Limb (tissue), 2 donors: Measurements from ENCODE around the gene VDAC2.

Source experiments
- DNase-seq, 2 donors: peaks; one replicate each; pipeline ENCODE4 v3.0.0-alpha.2; 2016; ENCODE audit errors: extremely low spot score in 2 of 2

The VDAC2 gene

DNA sequence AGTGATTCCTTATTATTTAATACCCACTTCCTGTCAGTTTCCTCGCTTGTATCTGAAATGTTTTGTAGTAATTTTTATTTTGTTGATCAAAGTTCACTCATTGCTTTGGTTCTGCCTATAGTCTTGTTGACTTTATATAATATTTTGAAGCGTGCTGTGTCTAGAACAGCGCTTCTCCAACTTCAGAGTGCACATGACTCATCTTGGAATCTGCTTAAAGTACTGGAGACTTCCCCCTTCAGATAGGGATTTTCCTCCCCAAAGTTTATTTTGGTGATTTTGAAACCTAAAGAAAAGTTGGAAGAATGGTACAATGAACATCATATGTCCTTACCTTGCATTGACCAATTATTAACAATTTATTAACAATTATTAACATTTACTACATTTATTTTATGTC is 19.4 kb downstream of the VDAC2 start:
- no peak for DNase-seq

DNA sequence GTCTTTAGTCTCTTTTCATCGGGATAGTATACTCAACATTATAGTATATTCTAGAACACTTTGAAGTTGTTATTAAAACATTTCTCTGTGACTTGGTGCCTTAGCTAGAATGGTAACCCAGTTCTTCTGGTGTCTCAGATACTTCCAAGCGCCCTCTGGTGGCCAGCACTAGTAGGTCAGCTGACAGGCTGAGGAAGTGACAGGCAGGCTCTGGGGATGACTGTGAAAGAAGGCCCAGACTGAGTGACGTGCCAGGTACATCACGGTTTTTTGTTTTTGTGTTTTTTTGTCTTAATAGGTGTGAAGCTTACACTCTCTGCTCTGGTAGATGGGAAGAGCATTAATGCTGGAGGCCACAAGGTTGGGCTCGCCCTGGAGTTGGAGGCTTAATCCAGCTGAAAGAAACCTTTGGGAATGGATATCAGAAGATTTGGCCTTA is 20.0 kb downstream of the VDAC2 start:
- DNase-seq, result peak; percentile 81 to 87

DNA sequence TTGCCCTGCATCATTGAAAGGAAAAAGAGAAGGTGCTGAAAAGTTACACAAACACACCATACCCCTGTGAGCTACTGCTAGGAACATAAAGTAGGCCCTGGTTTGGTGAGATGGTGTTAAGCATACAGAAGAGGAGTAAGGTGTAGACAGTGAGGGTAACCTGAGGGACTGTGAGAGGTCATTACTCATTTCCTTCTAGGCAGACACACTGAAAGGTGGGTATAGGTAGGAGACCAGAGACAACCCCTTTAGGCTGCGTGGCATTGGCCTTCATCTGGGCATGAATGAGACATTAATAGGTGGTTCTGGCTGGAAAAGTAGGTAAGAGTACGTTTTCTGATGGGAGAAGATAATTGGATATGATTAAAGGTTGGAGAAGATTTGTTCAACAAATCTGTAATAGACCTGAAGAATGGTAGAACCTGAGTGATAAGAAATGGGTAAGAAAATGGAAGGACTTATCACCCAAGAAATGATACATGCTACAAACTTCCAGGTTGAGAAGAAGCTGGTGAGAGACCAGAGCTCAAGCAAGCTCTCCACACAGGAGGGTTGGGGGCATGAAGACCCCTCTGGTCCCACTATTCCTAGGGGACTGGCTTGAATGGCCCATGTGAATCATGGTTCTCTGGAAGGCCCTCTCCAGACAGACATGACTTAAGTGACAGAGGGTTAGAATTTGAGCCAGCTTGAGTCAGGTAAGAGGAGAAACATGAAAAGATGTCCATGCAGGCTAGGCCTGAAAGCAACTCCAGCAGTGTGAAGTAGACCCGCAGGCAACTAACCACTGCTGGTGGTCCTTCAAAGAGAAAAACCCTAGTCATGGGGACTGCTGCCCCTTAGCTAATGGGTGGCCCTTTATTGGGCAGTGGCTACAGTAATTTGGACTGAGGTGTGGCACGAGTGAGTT is 21.3 kb downstream of the VDAC2 start:
- DNase-seq, result no peak

DNA sequence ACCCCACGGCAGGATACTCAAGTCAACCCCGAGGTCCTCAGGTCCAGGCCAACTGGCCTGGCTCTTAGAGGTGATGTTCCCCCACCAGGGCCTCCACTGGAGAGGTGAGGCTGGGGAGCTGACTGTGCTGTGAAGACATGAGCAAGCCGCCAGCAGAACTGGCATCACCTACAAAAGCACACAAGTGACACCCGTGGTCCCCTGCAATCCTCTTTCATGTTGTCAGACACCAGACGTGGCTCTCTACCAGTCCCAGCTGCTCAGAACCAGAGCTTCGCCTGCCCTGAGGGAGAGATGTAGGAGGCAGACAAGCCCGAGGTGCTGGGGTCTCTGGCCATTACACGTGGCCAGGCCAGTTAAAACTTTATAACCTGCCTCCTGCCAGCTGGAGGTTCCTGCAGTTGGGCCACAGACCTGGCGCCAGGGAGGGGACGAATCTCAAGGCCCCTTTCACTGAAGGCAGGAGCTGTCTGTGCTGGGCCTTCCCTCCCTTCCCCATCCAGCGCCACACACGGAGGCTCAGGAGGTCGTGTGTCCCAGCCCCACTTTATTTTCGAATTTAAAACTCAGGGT is 22.9 kb downstream of the VDAC2 start:
- DNase-seq, result no peak

DNA sequence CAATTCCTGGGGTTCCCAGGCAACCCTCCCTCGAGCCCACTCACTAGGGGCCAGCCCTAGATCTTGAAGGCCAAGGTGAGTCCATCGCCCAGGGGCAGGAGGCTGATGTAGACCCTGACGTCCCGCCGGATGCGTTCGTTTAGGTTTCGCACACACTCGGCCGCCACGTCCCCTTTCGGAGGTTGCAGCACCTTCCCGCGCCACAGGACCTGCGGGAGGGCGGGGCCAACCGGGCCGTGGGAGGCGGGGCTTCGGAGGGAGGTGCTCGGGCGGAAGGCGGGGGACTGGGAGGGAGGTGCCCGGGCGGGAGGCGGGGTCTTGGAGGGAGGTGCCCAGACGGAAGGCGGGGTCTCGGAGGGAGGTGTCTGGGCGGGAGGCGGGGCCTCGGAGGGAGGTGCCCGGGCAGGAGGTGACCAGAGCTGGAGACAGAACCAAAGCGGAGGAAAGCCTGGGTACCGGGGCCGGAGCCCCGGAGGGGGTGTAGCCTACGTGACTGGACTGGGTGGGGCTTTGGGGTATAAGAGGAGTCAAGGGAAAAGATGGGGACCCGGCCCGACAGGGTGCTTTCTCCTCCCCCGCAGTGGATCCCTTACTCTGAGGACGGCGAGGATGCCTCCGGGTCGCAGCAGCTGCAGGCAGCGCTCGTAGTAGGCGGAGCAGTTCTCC is 23.6 kb downstream of the VDAC2 start:
- peak; percentile 56 to 91 for DNase-seq

DNA sequence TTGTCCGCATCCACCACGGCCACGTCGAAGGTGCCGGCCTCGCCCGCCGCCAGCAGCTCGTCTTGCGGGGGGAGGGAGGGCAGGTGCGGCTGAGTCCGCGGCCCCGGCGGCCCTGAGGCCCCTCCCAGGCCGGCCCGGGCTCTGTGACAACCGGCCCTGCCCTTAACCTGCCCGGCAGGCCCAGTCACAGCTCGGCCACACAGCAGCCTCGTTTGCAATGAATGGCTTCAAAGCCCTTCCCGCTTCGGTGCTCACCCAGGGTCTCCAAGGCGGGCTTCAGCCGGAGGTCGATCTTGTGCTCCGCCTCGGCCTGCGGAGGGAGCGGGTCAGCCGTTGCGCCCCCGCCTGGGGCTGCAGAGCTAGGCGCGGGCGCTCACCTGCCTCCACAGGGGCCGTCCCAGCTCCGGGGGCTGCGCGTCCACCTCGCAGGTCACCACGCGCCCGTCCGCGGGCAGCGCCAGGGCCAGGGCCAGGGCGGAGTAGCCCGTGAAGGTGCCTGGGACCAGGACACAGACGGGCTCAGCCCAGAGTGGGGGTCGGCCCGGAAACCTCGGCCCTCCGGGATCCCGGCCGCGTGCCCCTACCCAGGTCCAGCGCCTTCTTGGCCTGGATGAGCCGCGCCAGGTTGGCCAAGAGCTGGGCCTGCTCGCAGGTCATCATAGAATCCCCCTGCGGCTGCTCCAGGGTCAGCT is 24.2 kb downstream of the VDAC2 start:
- DNase-seq, result no peak

DNA sequence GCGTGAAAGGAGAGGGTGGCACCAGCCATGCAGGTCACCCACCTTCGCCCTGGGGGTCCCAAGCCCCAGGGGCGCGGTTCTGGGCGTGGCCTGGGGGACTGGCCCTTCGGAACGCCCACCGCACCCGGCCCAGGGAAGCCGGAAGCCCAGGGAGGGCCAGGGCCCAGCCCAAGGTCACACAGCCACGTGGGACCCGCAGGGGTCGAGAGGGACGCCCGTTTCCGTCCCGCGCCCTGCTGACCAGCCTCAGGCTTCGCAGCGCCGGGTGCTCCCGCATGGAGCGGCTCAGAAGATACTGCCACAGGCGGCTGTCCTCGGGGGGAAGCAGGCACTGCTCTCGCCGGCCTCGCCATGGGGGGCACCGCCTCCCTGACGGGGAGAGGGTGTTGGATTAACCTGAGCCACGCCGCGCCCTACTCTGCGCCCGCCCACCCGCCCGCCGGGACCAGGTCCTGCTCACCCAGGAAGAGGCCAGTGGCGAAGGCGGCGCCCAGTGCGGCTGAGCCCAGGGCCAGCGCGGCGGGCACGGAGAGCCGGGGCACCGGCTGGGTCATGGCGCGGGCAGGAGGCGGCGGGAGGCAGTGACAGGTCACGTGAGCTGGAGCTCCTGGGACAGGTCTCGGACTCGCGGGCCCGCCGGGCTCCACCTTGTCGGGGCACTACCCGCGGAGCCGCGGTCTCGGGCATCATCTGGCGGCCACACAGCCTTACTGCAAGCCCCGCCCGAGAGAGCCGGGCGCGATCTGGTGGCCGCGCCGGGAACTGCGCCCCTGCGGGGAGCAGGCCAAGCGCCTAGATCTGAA is 25.0 kb downstream of the VDAC2 start, which contains the start of gene COMTD1:
Gene COMTD1, minus strand, starts transcription at position 583 of the 803 bp plus-strand sequence. Its CDS starts 29 bp downstream, at position 554.
- DNase-seq, result peak; percentile 85 to 95

DNA sequence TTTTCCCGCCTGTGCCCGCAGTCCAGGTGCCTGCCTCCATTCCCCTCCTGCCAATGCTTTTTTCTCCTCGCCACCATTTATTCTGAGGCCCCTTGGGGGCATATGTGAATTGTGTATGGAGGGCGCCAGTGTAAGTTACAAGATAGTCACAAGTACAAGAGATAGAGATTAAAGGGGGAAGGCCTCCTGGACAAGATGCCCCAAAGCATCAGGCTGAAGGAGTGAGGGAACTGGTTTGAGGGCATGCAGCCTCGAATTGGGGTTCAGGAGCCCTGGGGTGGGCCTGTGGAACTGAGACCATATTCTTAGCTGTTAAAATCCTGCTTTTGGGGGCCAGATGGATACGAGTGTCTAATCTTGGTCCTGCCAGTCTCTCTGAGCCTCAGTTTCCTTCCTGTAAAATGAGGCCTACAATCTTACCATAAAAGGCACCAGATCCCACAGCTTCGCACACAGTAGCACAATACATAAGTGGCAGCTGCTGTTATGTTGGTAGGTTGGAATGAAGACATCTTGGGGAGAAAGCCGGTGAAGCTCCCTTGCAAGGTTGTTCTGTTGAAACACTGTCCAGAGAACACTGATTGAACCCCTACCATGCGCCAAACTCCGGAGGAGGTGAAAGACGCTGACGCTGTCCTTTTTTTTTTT is 25.7 kb downstream of the VDAC2 start:
- no peak for DNase-seq

DNA sequence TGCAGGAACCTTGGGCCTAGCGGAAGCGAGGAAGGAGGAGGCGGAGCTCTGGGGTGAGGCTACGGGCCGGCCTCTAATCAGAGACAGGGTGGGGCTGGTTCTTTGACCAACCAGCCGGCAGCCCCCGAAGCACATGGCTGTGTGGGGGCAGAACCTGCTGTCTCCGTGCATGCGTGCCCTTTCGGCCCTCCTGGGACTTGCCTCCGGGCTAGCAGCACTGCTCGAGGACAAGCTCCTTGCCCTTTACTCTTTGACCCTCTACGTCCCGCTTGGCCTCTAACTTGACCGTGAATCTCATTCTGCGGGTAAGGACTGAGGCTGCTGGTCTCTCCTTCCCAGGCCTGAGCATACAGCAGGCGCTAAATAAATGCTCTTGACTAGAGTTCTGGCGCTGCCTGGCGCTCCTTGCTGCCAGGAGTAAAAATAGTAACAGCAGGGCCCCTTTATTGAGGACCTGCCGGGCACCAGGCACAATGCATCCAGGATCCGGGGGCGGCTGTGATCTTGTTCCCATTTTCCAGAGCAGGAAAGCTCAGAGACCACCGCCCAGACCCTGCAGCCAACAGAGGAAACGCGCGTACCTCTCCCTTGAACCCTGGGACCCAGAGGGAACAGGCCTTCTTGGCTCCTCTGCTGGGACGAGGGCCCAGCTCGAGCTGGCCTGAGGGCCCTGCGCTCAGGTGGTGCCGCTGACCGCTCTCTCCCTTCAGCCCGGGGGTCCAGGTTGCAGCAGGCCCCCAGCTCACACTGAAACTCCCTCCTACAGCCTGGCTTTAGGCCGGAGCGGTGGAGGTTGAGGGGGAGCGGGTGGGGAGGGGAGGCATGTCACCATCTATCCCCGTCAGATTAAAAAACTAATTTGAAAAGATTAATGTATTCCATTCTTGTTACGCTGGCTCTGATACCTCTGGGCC is 27.8 kb downstream of the VDAC2 start:
- no peak for DNase-seq

DNA sequence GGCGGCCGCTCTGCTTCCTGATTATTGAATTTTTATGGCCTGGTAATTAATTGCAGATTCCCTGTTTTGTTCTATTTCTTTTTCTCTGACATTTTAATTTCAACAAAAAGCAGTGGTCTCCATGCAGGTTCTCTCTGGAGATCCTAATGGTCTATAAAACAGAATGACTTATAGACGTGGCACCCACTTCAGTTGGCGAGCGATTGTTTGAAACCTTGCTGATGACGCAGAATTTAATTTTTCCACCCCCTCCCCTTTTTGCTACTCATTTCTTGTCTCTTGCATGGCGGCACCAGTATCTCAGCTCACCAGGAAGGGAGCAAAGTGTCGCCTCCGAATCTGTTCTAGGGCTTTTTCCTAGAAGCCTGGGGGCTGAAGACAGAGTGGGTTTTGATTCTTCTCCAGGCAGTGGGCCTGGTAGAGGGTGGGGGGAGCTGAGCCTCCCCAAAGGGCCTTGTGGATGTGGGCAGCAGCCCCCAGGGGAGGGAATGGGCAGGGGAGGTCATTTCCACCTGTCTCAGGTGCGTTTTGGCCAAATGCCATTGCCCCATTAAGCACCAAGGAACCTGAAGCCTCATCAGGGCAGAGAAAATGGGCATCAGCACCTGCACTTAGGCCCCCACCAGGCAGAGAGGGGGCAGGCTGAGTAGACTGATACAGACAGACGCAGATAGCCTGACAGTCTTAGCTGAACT is 28.6 kb downstream of the VDAC2 start:
- peak in 1 of 2 donors; percentile 21 for DNase-seq

DNA sequence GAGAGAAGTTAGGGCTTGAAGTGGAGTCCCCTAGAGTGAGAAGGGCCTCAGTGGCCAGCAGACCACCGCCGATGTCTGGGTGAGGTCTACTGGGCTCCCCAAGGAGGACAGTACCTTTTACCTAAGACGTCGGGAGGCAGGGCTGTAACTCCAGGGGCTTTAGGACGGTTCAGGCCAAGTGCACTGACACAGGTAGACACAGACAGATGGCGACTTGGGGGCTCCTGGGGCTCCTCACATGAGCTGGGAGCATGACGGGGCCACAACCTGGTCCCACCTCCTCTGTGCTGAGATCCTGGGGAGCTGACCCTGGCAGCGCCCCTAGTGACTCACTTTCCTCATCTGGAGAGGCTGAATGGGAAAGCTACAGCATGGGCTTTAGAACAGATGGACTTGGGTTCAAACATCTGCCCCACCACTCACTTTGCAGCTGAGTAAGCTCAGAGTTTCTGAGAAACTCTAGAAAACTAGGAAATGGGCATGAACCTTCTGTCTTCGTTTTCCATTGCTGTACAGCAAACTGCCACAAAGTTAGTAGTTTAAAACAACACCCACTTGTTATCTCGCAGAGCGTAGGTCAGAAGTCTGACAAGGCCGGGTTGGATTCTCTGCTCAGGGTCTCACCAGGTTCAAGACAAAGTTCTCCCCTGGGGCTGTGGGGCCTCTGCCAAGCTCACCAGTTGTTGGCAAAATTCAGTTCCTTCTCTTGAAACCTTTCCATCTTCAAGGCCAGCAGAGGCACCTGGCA is 29.9 kb downstream of the VDAC2 start:
- DNase-seq, result no peak

DNA sequence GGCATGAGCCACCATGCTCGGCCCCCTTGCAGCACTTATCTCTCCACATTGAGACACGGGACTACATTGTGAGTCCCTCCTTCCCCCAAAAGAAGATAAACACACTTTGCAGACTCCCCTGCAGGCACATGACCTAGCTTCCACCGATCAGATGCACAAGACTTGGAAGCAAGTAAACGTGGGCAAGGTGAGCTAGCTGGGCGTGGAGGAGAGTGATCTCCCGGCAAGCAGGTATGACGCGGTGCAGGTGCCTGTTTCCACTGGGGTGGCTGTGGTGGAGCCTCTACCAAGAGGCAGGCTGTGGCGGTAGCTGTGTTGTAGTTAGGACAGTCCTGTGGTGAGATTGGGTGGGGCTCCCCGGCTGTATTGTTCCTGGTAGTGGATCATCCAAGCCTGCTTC is 32.8 kb downstream of the VDAC2 start:
- DNase-seq, result no peak

DNA sequence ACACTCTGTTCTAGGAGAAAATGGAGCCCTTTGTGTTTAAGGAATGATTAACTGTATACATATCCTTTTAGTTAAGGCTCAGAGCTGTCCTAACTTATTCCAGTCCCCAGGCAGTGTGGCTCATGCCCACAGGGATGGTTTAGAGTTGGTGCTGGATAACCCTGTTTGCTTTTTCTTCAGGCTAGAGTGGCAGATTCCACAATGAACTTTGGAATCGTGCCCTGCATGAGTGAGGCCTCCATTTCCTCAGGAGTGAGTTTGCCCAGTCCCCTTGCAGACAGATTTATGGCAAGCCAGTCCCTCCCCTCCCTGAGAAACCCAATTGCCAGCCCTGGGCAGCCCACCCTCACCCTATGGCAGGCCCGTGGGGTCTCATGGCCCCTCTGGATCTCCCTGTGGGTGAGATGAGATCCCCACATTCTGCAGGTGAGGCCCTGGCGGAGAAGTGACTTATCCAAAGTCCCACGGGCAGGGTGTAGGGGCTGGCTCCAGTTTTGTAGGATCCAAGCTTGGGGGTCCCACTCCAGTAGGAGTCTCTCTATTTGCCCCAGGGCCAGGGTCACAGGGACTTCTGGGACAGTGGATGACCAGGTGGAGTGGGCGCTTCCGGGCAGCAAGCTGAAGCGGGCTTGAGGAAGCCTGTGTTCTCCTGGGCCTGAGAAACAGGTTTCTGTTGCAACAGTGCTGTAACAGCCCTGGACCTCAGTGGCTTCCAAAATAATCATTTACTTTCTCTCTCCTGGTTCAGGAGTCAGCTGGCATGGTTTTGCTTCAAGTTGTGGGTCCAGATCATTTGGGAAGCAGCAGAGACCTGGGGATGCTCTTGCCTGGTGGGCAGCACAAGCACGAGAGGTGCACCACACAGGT is 34.1 kb downstream of the VDAC2 start:
- peak in 1 of 2 donors; percentile 14 for DNase-seq

DNA sequence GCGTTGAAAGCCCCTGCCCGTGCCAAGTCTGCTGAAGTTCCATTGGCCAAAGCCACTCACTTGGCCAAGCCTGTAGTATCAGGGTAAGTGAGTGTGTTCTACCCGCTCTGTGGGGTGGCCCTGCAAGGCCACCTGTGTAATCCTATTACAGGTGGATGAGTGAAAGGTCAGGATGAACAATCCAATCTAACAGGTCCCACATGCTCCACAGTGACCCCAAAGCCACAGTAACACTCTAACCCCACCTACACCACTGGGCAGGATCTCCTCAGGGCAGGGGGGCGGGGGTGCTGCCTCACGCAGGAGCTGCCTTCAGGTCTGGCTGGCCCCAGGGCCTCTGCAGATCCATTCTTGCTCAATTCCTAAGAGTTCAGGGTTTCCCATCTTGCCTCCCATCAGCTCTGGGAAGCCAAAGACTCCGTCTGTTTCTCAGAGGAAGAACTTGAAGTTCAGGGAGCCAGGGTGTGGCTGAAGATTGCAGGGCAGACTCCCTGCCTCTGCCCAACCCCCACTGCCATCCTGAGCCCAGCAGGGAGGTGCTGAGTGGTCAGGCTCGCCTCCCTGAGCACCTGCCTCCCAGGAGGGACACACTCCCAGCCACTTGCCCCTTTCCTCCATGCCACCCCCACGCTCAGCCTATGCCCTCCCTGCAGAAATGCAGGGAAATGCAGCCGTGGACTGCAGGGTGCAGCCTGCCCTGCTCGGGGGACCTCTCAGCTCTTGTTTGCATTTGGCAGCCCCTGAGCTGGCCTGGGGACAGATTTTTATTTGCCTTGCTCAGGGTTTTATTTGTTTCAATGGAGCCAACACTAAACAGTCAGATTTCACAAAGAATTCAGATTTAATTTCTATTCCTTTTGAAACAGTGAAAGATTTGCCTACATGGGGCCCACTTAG is 35.0 kb downstream of the VDAC2 start:
- DNase-seq, result peak in 1 of 2 donors; percentile 27

DNA sequence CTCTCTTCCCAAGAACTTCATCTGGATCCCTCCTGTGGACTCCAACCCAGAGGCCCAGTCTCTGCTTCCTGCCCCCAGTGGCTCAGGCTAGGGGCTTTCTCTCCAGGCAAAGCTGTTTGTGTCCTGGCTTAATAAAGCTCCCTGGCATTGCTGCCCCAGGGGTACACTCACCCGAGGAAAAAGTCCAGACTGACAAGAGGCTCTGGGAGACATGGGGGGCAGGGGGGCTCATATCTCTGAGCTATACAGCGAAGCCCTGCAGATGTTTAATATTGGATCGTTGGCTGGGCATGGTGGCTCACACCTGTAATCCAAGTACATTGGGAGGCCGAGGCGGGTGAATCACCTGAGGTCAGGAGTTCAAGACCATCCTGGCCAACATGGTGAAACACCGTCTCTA is 35.9 kb downstream of the VDAC2 start:
- no peak for DNase-seq

DNA sequence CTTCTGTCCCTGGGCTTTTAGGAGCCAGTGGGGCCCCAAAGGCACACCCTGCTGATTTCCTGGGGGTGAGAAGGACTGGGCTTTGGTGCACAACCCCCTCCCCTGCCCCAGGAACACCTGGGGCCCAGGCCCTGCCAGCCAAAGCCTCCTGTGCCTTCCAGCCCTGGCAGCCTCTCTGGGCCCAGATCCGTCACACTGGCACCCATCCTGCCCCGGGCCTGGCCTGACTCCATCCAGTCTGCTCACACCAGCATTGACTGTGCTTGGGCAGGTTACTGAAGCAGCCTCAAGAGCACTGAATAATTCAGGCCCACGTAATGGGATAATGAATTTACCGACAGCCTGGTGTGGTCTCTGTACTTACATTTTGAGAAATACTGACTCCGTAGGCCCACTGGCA is 37.2 kb downstream of the VDAC2 start:
- no peak for DNase-seq
